ENCODE measurements around the gene EIF3J.

GRCh38 chr15:44545913-44546802 lies 9.2 kb downstream of the EIF3J start:
- TF ChIP-seq ARNTL (CRISPR knock-in tag; IDR thresholded peaks at IDR 0.05; ENCODE audit: borderline replicate concordance, low read depth): no peak
- peak; percentile 14; the same call in 1 of the 2 replicates for TF ChIP-seq ZC3H10 (CRISPR knock-in tag; IDR thresholded peaks at IDR 0.05)
- TF ChIP-seq SNAI2 (CRISPR knock-in tag; IDR thresholded peaks at IDR 0.05): no peak
- no peak for TF ChIP-seq RARB (CRISPR knock-in tag; IDR thresholded peaks at IDR 0.05)
- no peak for TF ChIP-seq ZFP3 (CRISPR knock-in tag; IDR thresholded peaks at IDR 0.05)
- no peak for TF ChIP-seq PATZ1 (CRISPR knock-in tag; IDR thresholded peaks at IDR 0.05; ENCODE audit: borderline replicate concordance)
- no peak for TF ChIP-seq CREB5 (CRISPR knock-in tag; IDR thresholded peaks at IDR 0.05; ENCODE audit: low read depth)
- no peak for TF ChIP-seq POU6F1 (CRISPR knock-in tag; IDR thresholded peaks at IDR 0.05; ENCODE audit: borderline replicate concordance, low read depth)
- TF ChIP-seq TSHZ2 (CRISPR knock-in tag; IDR thresholded peaks at IDR 0.05): peak; percentile 86
- no peak for TF ChIP-seq ZFP30 (CRISPR knock-in tag; IDR thresholded peaks at IDR 0.05)
- no peak for TF ChIP-seq GLIS3 (CRISPR knock-in tag; IDR thresholded peaks at IDR 0.05)
- no peak for TF ChIP-seq ZNF565 (CRISPR knock-in tag; conservative IDR thresholded peaks at IDR 0.05; ENCODE audit: low read depth)
- TF ChIP-seq CSDC2 (CRISPR knock-in tag; IDR thresholded peaks at IDR 0.05): no peak
